HPDE6-E6E7 (cell line): ENCODE measurements around the gene GPR146.

Source experiments
- DNase-seq: peaks from one replicate; pipeline ENCODE4 v3.0.0; 2011; ENCODE audit warnings: missing footprints; ENCODE audit errors: extremely low spot score

The GPR146 gene

GRCh38 chr7:1011297-1012003 is 32.9 kb upstream of the GPR146 start:
- no peak for DNase-seq

GRCh38 chr7:1012004-1012715 is 32.2 kb upstream of the GPR146 start:
- DNase-seq, result no peak

- no peak for DNase-seq
Observed at GRCh38 chr7:1012716-1013095, 31.6 kb upstream of the GPR146 start.

DNA sequence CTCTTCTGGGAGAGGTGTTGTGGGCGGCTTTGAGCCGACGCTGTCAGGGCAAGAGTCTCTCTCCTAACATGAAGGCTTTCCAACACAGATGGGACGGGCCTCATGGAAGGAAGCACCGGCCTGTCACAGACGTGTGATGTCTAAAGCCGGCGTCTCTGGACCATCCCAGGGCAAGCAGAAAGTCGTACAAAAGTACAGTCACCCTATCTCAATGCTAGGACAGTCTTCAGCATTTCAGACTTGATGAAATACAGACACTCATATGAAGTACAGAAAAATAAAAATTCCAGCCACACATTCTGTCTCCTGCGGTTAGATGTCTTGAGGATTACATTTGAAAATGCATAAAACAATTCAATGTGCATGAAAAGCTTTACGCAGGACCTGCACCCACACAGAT is 30.8 kb upstream of the GPR146 start:
- DNase-seq, result no peak

DNA sequence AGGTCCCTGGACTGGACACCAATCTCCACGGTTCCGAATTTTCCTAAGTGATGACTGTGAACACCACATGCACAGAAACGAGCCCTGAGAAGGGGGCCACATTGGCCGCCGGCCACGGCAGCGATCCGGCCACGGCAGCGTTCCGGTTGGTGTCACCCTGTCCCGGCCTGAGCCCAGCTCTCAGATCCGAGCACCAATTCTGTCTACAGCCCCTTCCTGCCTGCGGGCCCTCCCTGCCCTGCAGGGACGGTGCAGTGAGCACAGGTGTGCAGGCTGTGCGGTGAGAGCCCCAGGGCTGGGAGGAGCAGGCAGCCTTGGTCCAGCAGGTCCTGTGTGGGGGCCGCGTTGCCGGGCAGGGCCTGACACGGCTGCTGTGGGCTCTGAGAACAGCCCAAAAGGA is 29.7 kb upstream of the GPR146 start:
- no peak for DNase-seq

DNA sequence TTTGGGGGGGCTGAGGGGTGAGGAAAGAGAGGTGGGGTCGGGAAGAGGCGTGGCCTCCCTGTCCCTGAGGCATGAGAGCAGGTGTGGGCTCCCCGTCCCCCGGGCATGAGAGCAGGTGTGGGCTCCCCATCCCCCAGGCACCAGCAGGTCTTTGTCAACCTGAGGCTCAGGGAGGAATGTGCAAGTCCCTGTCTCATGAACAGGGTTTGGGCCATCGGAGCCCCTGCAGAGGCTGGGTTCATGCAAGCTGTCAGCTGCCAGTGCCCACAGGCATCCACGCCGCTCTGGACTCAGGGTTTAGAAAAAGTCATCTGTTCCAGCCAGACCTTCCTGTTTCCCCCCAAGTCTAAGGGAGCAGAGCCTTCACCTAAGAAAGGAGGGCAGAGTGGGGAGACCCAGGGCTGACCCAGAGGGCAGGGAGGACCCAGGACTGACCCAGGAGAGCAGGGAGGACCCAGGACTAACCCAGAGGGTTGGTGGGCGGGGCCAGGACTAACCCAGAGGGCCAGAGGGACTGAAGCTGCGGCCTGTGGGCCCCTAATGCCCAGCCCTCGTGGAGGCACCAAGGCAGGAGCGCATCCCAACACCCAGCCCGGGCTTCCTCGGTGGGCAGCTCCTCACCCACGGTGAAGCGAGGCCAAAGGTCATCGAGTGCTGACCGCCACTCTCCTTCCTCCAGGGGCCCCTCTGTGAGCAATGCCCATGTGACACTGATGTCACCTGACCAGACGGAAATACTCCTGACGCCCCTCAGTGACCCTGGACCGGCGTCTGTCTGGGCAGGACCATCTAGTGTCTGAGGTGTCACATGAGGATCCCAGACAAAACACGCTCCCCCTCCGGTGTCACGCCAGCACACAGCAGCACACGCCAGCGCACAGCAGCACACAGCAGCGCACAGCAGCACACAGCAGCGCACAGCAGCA is 28.9 kb upstream of the GPR146 start:
- no peak for DNase-seq

DNA sequence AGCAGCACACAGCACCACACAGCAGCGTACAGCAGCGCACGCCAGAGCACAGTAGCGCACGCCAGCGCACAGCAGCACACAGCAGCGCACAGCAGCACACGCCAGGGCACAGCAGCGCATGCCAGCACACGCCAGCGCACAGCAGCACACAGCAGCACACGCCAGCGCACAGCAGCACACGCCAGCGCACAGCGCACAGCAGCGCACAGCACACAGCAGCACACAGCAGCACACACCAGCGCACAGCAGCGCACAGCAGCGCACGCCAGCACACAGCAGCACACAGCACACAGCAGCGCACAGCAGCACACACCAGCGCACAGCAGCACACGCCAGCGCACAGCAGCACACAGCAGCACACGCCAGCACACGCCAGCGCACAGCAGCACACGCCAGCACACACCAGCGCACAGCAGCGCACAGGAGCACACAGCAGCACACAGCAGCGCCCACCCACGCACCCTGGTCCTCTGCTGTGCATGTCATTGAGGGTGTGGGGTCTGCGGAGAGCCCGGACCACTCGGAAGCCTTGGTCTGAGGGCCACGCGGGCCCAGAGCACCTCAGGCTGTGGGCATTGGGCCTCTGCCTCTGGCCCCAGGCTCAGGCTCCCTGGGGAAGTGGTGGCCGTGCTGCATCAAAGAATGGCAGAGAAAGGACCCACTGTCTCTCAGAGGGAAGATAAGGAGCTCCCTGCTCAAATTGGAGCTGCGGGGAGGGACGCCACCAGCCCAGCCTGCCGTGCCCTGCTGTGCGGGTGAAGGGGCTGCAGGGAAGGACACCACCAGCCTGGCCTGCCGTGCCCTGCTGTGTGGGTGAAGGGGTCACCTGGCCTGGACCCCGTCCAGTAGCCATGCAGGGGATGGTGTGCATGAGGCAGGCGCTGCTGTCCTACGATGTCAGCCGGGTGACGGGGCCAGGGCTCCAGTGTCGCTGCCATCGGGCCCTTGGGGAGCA is 27.5 kb upstream of the GPR146 start:
- DNase-seq, result no peak

DNA sequence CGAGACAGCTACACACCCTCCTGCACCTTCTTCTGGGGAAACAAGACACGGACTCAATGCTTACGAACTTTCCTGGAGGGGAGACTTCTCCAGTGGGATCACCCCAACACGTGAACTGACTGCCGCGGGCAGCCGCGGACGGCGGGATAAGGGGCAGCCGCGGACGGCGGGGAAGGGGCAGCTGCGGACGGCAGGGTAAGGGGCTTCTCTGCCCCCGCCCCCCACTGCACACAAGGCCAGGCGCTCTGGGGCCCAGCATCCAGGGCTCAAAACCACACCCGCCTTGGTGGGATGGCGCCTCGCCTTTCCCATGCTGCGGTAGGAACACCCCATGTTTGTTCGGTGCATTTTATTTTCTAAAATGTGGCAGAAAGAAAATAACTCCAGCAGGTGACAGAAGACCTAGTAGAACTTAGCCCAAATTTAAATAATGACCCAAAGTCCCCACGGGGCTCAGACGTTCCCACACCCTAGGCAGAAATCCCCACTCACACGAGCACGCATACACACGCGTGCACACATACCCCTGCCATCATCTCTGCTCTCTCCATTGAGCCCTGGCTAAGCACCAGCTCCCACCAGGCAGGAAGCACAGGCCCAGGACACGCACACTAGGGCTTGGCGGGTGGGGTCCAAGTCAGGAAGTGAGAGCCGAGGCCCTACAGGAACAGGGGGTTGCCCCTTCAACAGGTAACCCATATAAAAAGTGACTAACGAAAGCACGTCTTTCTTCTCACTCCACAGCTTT is 26.6 kb upstream of the GPR146 start:
- no peak for DNase-seq

GRCh38 chr7:1018334-1018695 is 26.0 kb upstream of the GPR146 start:
- no peak for DNase-seq

- no peak for DNase-seq
Observed at GRCh38 chr7:1019255-1019785, 25.0 kb upstream of the GPR146 start.

GRCh38 chr7:1019789-1020610 is 24.3 kb upstream of the GPR146 start:
- DNase-seq, result no peak

DNA sequence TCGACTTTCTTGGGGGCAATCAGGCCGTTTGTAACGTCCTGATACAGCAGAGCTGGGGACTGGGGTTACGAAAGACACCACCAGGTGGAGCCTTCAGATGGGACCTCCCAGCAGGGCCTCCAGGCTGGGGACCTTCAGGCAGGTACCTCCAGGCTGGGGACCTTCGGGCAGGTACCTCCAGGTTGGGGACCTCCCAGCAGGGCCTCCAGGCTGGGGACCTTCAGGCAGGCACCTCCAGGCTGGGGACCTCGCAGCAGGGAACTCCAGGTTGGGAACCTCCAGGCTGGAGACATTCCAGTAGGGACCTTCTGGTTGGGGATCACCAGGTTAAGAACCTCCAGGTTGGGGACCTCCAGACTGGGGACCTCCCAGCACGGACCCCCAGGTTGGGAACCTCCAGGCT is 23.5 kb upstream of the GPR146 start:
- no peak for DNase-seq

DNA sequence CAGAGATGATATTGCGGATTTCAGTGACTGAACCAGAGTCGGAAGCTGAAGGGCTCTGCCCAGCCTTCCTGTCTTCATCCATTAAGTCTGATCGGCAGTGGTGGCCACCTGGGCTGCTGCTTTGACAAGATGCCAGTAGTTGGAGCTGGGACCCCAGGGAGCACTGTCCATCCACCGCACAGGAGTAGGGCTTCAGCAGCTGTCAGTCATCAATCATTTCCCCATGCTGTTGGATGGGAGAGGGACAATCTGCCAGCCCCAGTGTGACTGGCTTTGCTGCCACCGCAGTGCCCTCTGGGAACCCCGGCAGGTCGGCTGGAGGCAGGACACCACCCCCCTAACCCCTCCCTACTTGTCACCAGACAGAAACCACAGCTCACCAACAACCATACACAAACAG is 23.0 kb upstream of the GPR146 start:
- DNase-seq, result no peak

DNA sequence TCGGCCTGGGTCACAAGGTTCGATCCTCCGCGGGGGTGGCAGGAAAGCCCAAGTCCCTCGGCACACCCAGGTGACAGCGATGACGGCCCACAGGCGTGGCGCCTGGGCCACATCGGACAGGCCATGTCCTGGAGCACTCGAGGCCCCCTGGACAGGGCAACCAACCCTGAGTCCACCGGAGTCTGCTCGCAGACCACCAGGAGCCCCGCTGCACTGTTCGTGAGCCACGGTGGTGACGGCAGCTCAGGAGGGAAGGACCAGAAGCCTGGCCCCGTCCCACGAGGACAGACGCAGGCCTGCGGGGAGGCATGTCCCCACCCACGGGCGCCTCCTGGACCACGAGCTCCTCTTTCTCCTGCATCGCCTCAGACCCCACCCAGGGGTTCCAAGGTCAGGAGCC is 22.4 kb upstream of the GPR146 start:
- DNase-seq, result no peak

GRCh38 chr7:1022356-1022755 is 22.0 kb upstream of the GPR146 start:
- no peak for DNase-seq

GRCh38 chr7:1022801-1023465 is 21.4 kb upstream of the GPR146 start:
- DNase-seq, result no peak

DNA sequence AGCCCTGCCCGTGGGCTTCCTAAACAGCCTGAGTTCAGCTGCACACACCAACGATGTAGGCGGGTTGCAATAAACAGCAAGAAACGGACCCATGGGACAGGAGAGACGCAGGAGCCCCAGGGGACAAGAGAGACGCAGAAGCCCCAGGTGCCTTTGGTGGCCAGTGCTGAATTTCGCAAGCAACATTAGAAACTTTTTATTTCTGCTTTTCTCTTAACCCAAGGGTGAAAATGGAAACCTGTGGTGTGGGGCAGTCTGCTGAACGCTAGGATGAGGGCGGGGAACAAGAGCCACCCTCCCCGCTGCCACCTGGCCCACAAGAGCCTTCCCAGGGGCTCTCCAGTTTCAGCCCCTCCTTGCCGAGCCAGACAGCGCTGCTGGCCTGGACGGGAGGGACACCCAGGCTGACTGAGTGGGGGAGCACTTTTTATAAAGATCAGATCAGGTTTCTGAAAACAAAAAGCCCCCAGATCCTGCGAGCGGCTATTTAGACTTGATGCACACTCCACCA is 20.0 kb upstream of the GPR146 start:
- DNase-seq, result no peak

DNA sequence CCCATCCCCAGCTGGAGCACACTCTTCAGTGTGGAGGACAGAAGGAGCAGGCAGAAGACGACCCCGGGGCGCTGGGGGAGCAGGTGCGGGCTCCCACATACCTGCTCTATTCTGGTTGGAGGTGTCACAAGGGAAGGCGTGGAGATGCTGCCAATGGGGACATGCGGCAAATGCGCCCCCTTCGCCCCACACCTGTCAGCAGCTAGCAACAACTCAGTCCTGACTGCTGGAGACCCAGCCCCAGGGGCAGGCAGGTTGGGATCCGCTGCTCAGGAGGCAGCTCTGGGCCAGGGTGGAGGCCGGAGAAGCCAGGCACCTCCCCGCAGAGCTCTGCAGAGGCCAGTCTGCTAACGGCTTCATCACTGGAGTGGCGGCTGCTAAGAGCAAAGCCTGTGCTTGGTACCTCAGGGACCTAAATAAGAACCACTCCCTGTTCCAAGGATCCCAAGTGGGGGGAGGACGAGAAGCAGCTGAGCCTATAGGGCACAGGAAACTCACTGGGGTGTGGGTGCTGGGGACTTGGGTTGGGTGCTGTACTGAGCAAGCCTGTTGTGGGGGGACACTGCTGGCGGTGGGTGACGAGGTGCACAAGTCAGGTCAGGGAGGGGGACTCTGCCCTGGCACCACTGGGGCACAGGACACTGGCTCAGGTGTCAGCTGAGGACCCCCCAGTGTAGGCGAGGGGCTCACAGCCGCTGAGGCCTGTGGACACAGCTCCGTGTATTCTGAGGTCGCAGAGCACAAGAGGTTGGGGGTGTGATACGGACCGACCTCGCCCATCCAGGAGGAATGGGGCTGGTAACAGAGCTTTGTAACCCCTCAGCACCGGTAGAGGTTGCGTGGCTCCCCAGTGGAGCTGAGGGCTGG is 19.2 kb upstream of the GPR146 start:
- DNase-seq, result no peak
